ENCODE data around the gene AATF. TPM values are rescaled to one million over a fixed set of nuclear protein-coding genes. Genes with fewer than 3 reads are reported as not detected.
A peak's percentile ranks its signal among the peaks of the same experiment; 100 is the strongest.

Gene AATF
- total and polyA plus RNA-seq, 2 experiments from 2014 or later, result 31.2 to 35.7 TPM

GRCh38 chr17:37064206-37064605 lies 115.5 kb downstream of the AATF start:
- no peaks in the 10 kb centered on the region for H3K79me2 ChIP-seq
- peaks cover 3% of the 10 kb centered on the region for H3K27me3 ChIP-seq
- no peak overlapping the region for H3K27ac ChIP-seq
- no peaks in the 10 kb centered on the region for H3K9me3 ChIP-seq (ENCODE audit: low read depth)
- no peaks in the 10 kb centered on the region for H4K20me1 ChIP-seq (ENCODE audit: insufficient read depth, poor library complexity, severe bottlenecking)
- 64% methylated on average over 11 of the region's 11 CpGs for WGBS (ENCODE audit: low lambda C conversion rate, missing lambda C conversion rate)
- no peaks in the 10 kb centered on the region for H3K36me3 ChIP-seq (replicated peaks; ENCODE audit: insufficient read depth, low read depth)
- H3K4me2 ChIP-seq, result no peak overlapping the region
- no peak for DNase-seq (ENCODE audit: low spot score)
- TF ChIP-seq EZH2phosphoT487 (IDR thresholded peaks at IDR 0.05; ENCODE audit: low read depth, severe bottlenecking, unreplicated experiment) (no peak), CTCF (IDR thresholded peaks at IDR 0.05; ENCODE audit: poor library complexity) (no peak), EZH2 (IDR thresholded peaks at IDR 0.05; ENCODE audit: borderline replicate concordance) (no peak)
- H3K4me1 ChIP-seq (ENCODE audit: insufficient read depth), result peaks cover 4% of the 10 kb centered on the region
- no peak overlapping the region for H2AFZ ChIP-seq
- no peak overlapping the region for H3K4me3 ChIP-seq
- no peaks in the 10 kb centered on the region for H3K9me2 ChIP-seq (replicated peaks; ENCODE audit: insufficient read depth)

GRCh38 chr17:37064956-37065355 lies 116.2 kb downstream of the AATF start:
- DNase-seq (ENCODE audit: low spot score), result no peak
- Histone ChIP-seq H3K36me3 (replicated peaks; ENCODE audit: insufficient read depth, low read depth) (no peaks in the 10 kb centered on the region), H3K4me1 (ENCODE audit: insufficient read depth) (peaks cover 4% of the 10 kb centered on the region), H3K4me3 (no peak overlapping the region), H2AFZ (no peak overlapping the region), H3K27me3 (peaks cover 3% of the 10 kb centered on the region), H3K27ac (no peak overlapping the region), H4K20me1 (ENCODE audit: insufficient read depth, poor library complexity, severe bottlenecking) (no peaks in the 10 kb centered on the region), H3K9me3 (ENCODE audit: low read depth) (no peaks in the 10 kb centered on the region), H3K9me2 (replicated peaks; ENCODE audit: insufficient read depth) (no peaks in the 10 kb centered on the region), H3K4me2 (no peak overlapping the region), H3K79me2 (no peaks in the 10 kb centered on the region)
- TF ChIP-seq EZH2 (IDR thresholded peaks at IDR 0.05; ENCODE audit: borderline replicate concordance) (no peak), CTCF (IDR thresholded peaks at IDR 0.05; ENCODE audit: poor library complexity) (no peak), EZH2phosphoT487 (IDR thresholded peaks at IDR 0.05; ENCODE audit: low read depth, severe bottlenecking, unreplicated experiment) (no peak)
- WGBS (ENCODE audit: low lambda C conversion rate, missing lambda C conversion rate), result 87% methylated on average over 8 of the region's 8 CpGs

- no peaks in the 10 kb centered on the region for H3K9me3 ChIP-seq (ENCODE audit: low read depth)
- H4K20me1 ChIP-seq (ENCODE audit: insufficient read depth, poor library complexity, severe bottlenecking), result no peaks in the 10 kb centered on the region
- H3K79me2 ChIP-seq, result no peaks in the 10 kb centered on the region
- peak overlapping the region; percentile 59 for H3K27ac ChIP-seq
- peaks cover 3% of the 10 kb centered on the region for H3K27me3 ChIP-seq
- H3K9me2 ChIP-seq (replicated peaks; ENCODE audit: insufficient read depth), result no peaks in the 10 kb centered on the region
- H3K4me2 ChIP-seq, result no peak overlapping the region
- peaks cover 4% of the 10 kb centered on the region for H3K4me1 ChIP-seq (ENCODE audit: insufficient read depth)
- no peak for DNase-seq (ENCODE audit: low spot score)
- TF ChIP-seq EZH2phosphoT487 (IDR thresholded peaks at IDR 0.05; ENCODE audit: low read depth, severe bottlenecking, unreplicated experiment) (no peak), EZH2 (IDR thresholded peaks at IDR 0.05; ENCODE audit: borderline replicate concordance) (no peak), CTCF (IDR thresholded peaks at IDR 0.05; ENCODE audit: poor library complexity) (no peak)
- H2AFZ ChIP-seq, result no peak overlapping the region
- 33% methylated on average over 23 of the region's 23 CpGs for WGBS (ENCODE audit: low lambda C conversion rate, missing lambda C conversion rate)
- H3K36me3 ChIP-seq (replicated peaks; ENCODE audit: insufficient read depth, low read depth), result no peaks in the 10 kb centered on the region
- H3K4me3 ChIP-seq, result no peak overlapping the region
Observed at GRCh38 chr17:37065486-37066321, 117.0 kb downstream of the AATF start.

Data from hepatocyte (in vitro differentiated cells).